GM19025 (cell line): ENCODE data around the gene TMEM17.

Experiments used
- ATAC-seq: cut with Tn5 transposase; IDR thresholded peaks from one replicate; pipeline ENCODE4 v1.9.1; 2021; ENCODE audit warnings: mild to moderate bottlenecking, low read depth, moderate library complexity; ENCODE audit not compliant: unreplicated experiment

The TMEM17 gene

GRCh38 chr2:62474176-62474575 is 31.8 kb downstream of the TMEM17 start:
- no peak for ATAC-seq

GRCh38 chr2:62473246-62473827 is 32.7 kb downstream of the TMEM17 start:
- no peak for ATAC-seq

- ATAC-seq = no peak
These were observed 33.7 kb downstream of the TMEM17 start for GRCh38 chr2:62472312-62472711.

- no peak for ATAC-seq
These were observed 34.2 kb downstream of the TMEM17 start for GRCh38 chr2:62471816-62472215.

GRCh38 chr2:62471404-62471803 is 34.6 kb downstream of the TMEM17 start:
- ATAC-seq = no peak

GRCh38 chr2:62469548-62469947 is 36.4 kb downstream of the TMEM17 start:
- ATAC-seq = no peak

GRCh38 chr2:62469114-62469513 is 36.9 kb downstream of the TMEM17 start:
- ATAC-seq = no peak

- no peak for ATAC-seq
These were observed 38.3 kb downstream of the TMEM17 start for GRCh38 chr2:62467475-62468321.

GRCh38 chr2:62467100-62467474 is 38.9 kb downstream of the TMEM17 start:
- ATAC-seq = no peak

- ATAC-seq = no peak
These were observed 39.5 kb downstream of the TMEM17 start for GRCh38 chr2:62466503-62466854.

GRCh38 chr2:62465741-62466502 is 40.1 kb downstream of the TMEM17 start:
- ATAC-seq = no peak

- no peak for ATAC-seq
These were observed 40.8 kb downstream of the TMEM17 start for GRCh38 chr2:62465039-62465740.

- ATAC-seq = no peak
These were observed 41.6 kb downstream of the TMEM17 start for GRCh38 chr2:62464221-62465007.

- ATAC-seq = no peak
These were observed 43.8 kb downstream of the TMEM17 start for GRCh38 chr2:62462211-62462610.

- ATAC-seq = no peak
These were observed 44.3 kb downstream of the TMEM17 start for GRCh38 chr2:62461707-62462106.

GRCh38 chr2:62461017-62461553 is 44.9 kb downstream of the TMEM17 start:
- ATAC-seq = no peak

- ATAC-seq = no peak
These were observed 45.8 kb downstream of the TMEM17 start for GRCh38 chr2:62460175-62460574.

- ATAC-seq = no peak
These were observed 46.3 kb downstream of the TMEM17 start for GRCh38 chr2:62459672-62460071.

- ATAC-seq = no peak
These were observed 46.9 kb downstream of the TMEM17 start for GRCh38 chr2:62459106-62459505.

GRCh38 chr2:62458671-62459081 is 47.3 kb downstream of the TMEM17 start:
- ATAC-seq = no peak
